Gastrocnemius medialis (tissue), 4 donors: ENCODE results near the gene DNM2. TPM values are rescaled to one million over a fixed set of nuclear protein-coding genes. Genes with fewer than 3 reads are reported as not detected.

Source experiments
- ATAC-seq, 2 donors: fragments of 150-250 bp; one replicate each; pipeline ENCODE4 v1.9.1; 2016
- DNase-seq, 2 donors: peaks; one replicate each; pipeline ENCODE4 v3.0.0-alpha.2; 2019
- H3K27ac ChIP-seq, 4 donors: fragments of 200-600 bp; sonication (generic); 1 replicate in 1 of 4; 2 replicates in 3 of 4; pipeline ENCODE4 v1.5.1; 2016 to 2018; ENCODE audit warnings: mild to moderate bottlenecking in 2 of 4, moderate library complexity in 1 of 4
- H3K27me3 ChIP-seq, 3 donors: fragments of 200-600 bp; sonication (generic) in 2 of 3; 1 replicate in 1 of 3; 2 replicates in 2 of 3; pipeline versions ENCODE4 v1.5.1 to v1.6.0; 2016 to 2019; ENCODE audit warnings: mild to moderate bottlenecking in 1 of 3, moderate library complexity in 1 of 3
- H3K36me3 ChIP-seq, 2 donors: fragments of 200-600 bp; sonication (generic) in 1 of 2; one replicate each; pipeline ENCODE4 v1.5.1; 2017 to 2018
- H3K4me1 ChIP-seq, 2 donors: fragments of 200-600 bp; sonication (generic) in 1 of 2; one replicate each; pipeline ENCODE4 v1.5.1; 2016 to 2017; ENCODE audit warnings: mild to moderate bottlenecking in 2 of 2
- H3K4me3 ChIP-seq, 4 donors: fragments of 200-600 bp; sonication (generic) in 3 of 4; 1 replicate in 1 of 4; 2 replicates in 3 of 4; pipeline ENCODE4 v1.5.1; 2016 to 2019; ENCODE audit warnings: mild to moderate bottlenecking in 2 of 4
- H3K9me3 ChIP-seq, 3 donors: fragments of 200-600 bp; sonication (generic) in 2 of 3; 1 replicate in 1 of 3; 2 replicates in 2 of 3; pipeline ENCODE4 v1.5.1; 2016 to 2019
- CTCF ChIP-seq, 5 experiments: fragments of 450-650 bp in 3 of 5; fragments of 200-600 bp in 2 of 5; sonication (generic) in 2 of 5; IDR thresholded peaks in 4 of 5; conservative IDR thresholded peaks in 1 of 5; 1 replicate in 4 of 5; 2 replicates in 1 of 5; pipeline ENCODE4 v1.5.1; 2016 to 2019; ENCODE audit warnings: antibody characterized with exemption in 5 of 5, mild to moderate bottlenecking in 3 of 5, moderate library complexity in 3 of 5
- POLR2A ChIP-seq, 2 donors: fragments of 450-650 bp; IDR thresholded peaks; one replicate each; pipeline ENCODE4 v1.6.1; 2017; ENCODE audit warnings: antibody characterized with exemption in 2 of 2, mild to moderate bottlenecking in 2 of 2, moderate library complexity in 2 of 2
- in situ Hi-C, 4 donors: fragments of 200-750 bp; cut with MboI; loops; one replicate each; pipeline versions ENCODE4 v1.15.0 to v1.8.0; 2017; ENCODE audit warnings: low sequenced_read_pairs in 4 of 4
- intact Hi-C: fragments of 100-400 bp; cut with DNase I; formaldehyde crosslinking; loops from one replicate; pipeline ENCODE4 v1.15.1; 2023; ENCODE audit warnings: low total_unique reads
- total RNA-seq, 4 donors: library from RNA; depleted of rRNA; stranded (reverse); fragments of >200 nt; gene quantifications; one replicate each; pipeline versions ENCODE4 v1.1.0 to v1.2.3, GENCODE V29; 2016

Gene DNM2
- total RNA-seq, 4 donors from 2014 or later, result 76.2 to 131 (median 108) TPM

DNA sequence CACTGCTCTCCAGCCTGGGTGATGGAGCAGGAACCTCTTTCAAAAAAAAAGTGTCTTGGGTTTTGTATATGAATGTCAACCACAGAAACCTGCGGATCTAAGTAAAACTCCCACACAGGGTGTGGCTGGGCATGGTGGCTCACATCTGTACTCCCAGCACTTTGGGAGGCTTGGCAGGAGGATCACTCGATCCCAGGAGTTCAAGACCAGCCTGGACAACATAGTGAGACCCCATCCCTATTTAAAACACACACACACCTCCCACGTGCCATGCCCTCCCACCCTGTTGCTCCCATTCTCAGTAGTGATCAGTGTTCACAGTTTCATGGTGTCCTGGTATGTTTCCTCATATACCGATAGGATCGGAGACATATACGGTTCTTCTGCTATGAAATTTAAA, 109.0 kb downstream of the DNM2 start:
- Histone ChIP-seq H3K4me3 (no peak overlapping the region), H3K27me3 (no peaks in the 10 kb centered on the region), H3K4me1 (no peaks in the 10 kb centered on the region), H3K9me3 (no peaks in the 10 kb centered on the region), H3K36me3 (peaks cover 0 to 72% of the 10 kb centered on the region in 2 donors), H3K27ac (no peak overlapping the region)
- TF ChIP-seq CTCF (IDR thresholded peaks at IDR 0.05 in 4 of 5, conservative IDR thresholded peaks at IDR 0.05 in 1 of 5) (no peak), POLR2A (IDR thresholded peaks at IDR 0.05) (no peak)
- in situ Hi-C loops (no loop called here), intact Hi-C loops (no loop called here)
- no peak for DNase-seq
- ATAC-seq, result no peak

DNA sequence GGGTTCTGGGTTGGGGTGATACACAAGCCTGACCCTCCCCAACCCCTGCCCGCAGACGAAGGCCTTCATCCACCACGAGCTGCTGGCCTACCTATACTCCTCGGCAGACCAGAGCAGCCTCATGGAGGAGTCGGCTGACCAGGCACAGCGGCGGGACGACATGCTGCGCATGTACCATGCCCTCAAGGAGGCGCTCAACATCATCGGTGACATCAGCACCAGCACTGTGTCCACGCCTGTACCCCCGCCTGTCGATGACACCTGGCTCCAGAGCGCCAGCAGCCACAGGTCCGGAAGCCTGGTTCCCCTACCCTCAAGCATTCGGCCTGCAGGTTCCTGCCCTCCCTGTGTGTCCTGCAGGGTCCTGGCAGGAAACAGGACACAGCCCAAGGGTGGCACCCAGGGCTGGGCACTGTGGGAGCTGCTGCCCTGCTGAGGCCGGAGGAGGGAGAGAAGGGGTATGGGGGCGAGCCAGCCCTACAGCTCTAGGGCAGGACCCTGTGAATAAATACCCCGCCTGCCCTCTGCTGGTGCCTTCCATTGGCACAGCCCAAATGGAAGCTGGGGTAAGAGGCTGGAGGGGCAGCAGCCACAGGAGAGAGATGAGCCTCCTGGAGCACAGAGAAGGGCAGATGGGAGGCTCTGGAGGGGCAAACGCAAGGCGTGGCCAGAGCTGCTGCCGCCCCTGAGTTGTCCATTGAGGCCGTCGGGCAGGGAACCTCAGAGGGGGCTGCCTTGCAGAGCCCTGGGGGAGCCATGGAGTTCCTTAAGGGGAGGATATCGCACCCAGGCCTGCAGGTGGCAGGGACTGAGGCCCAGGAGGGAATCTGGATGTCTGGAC, 111.3 kb downstream of the DNM2 start:
- DNase-seq, result no peak
- Histone ChIP-seq H3K4me1 (no peaks in the 10 kb centered on the region), H3K4me3 (no peak overlapping the region), H3K36me3 (peaks cover 0 to 75% of the 10 kb centered on the region in 2 donors), H3K27me3 (no peaks in the 10 kb centered on the region), H3K27ac (no peak overlapping the region), H3K9me3 (no peaks in the 10 kb centered on the region)
- intact Hi-C loops, result no loop called here
- in situ Hi-C loops, result no loop called here
- TF ChIP-seq CTCF (IDR thresholded peaks at IDR 0.05 in 4 of 5, conservative IDR thresholded peaks at IDR 0.05 in 1 of 5) (no peak), POLR2A (IDR thresholded peaks at IDR 0.05) (no peak)
- no peak for ATAC-seq

DNA sequence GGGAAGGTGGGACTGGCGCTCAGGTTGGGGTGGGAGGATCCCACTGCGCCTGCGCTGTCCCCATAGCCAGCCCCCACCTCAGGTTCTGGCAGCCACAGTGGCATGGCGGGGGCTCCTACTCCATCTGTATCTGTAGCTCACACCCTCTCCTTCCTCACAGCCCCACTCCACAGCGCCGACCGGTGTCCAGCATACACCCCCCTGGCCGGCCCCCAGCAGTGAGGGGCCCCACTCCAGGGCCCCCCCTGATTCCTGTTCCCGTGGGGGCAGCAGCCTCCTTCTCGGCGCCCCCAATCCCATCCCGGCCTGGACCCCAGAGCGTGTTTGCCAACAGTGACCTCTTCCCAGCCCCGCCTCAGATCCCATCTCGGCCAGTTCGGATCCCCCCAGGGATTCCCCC, 112.1 kb downstream of the DNM2 start:
- intact Hi-C loops, result loop anchor here (10.0 kb wide), 1 partner anchor 265 kb away; the partner anchor contains the start of genes CDKN2D and KRI1

GRCh38 chr19:10830370-10830769, 112.5 kb downstream of the DNM2 start:
- no peak for DNase-seq
- intact Hi-C loops, result loop anchor here (10.0 kb wide), 1 partner anchor 266 kb away; the partner anchor contains the start of genes CDKN2D and KRI1
- no peaks in the 10 kb centered on the region for H3K27me3 ChIP-seq
- ATAC-seq, result no peak
- H3K4me3 ChIP-seq, result no peak overlapping the region
- TF ChIP-seq CTCF (IDR thresholded peaks at IDR 0.05 in 4 of 5, conservative IDR thresholded peaks at IDR 0.05 in 1 of 5), result no peak
- H3K4me1 ChIP-seq, result peaks cover 0 to 5% of the 10 kb centered on the region in 2 donors
- in situ Hi-C loops, result no loop called here
- peak overlapping the region in 1 of 4 donors; percentile 38 for H3K27ac ChIP-seq
- H3K36me3 ChIP-seq, result peaks cover 0 to 63% of the 10 kb centered on the region in 2 donors
- H3K9me3 ChIP-seq, result no peaks in the 10 kb centered on the region

More for the DNA sequence above, 112.1 kb downstream of the DNM2 start:
- Histone ChIP-seq H3K9me3 (no peaks in the 10 kb centered on the region), H3K36me3 (peaks cover 0 to 67% of the 10 kb centered on the region in 2 donors), H3K27ac (no peak overlapping the region), H3K4me3 (no peak overlapping the region), H3K27me3 (no peaks in the 10 kb centered on the region), H3K4me1 (peaks cover 0 to 1% of the 10 kb centered on the region in 2 donors)
- no peak for DNase-seq
- ATAC-seq, result no peak
- TF ChIP-seq CTCF (IDR thresholded peaks at IDR 0.05 in 4 of 5, conservative IDR thresholded peaks at IDR 0.05 in 1 of 5), result no peak
- no peak for TF ChIP-seq POLR2A (IDR thresholded peaks at IDR 0.05)
- in situ Hi-C loops, result no loop called here
